Neural cell (in vitro differentiated cells): Measurements from ENCODE around the gene KRTAP4-7. TPM values are rescaled to one million over a fixed set of nuclear protein-coding genes. Genes with fewer than 3 reads are reported as not detected.

ENCODE experiments used
- H2AFZ ChIP-seq: fragments of 200-600, 300-800 bp; sonication (generic), shearing (Covaris generic); 2 replicates; pipeline ENCODE4 v1.6.0; 2014; ENCODE audit warnings: low read depth, mild to moderate bottlenecking, antibody characterized with exemption, low read length, moderate library complexity
- H3F3A ChIP-seq: fragments of 200-600 bp; shearing (Covaris generic); 2 replicates; pipeline ENCODE4 v1.6.1; 2016; ENCODE audit warnings: mild to moderate bottlenecking, moderate library complexity, mixed read lengths, antibody characterized with exemption, low read length; ENCODE audit not compliant: insufficient read depth, poor library complexity, severe bottlenecking
- H3K27ac ChIP-seq: fragments of 200-600, 300-800 bp; sonication (generic), shearing (Covaris generic); 2 replicates; pipeline ENCODE4 v1.5.1; 2014; ENCODE audit warnings: mild to moderate bottlenecking, low read length, moderate library complexity
- H3K27me3 ChIP-seq: fragments of 300-800, 200-600 bp; sonication (generic), shearing (Covaris generic); 2 replicates; pipeline ENCODE4 v1.6.0; 2014; ENCODE audit warnings: mild to moderate bottlenecking, low read depth, low read length, moderate library complexity; ENCODE audit not compliant: insufficient read depth
- H3K36me3 ChIP-seq: fragments of 300-800, 200-600 bp; sonication (generic), shearing (Covaris generic); 2 replicates; pipeline ENCODE4 v1.5.1; 2014; ENCODE audit warnings: mild to moderate bottlenecking, antibody characterized with exemption, low read length, moderate library complexity; ENCODE audit not compliant: insufficient read depth
- H3K4me2 ChIP-seq: fragments of 300-800, 200-600 bp; sonication (generic), shearing (Covaris generic); 2 replicates; pipeline ENCODE4 v1.6.0; 2014; ENCODE audit warnings: mild to moderate bottlenecking, low read length
- H3K4me3 ChIP-seq: fragments of 300-800, 200-600 bp; sonication (generic), shearing (Covaris generic); 2 replicates; pipeline ENCODE4 v1.5.1; 2014; ENCODE audit warnings: mild to moderate bottlenecking, low read length, moderate library complexity
- H3K79me2 ChIP-seq: fragments of 200-600 bp; shearing (Covaris generic); replicated peaks from 2 replicates; pipeline ENCODE4 v1.6.0; 2014; ENCODE audit warnings: mild to moderate bottlenecking, low read length, moderate library complexity; ENCODE audit not compliant: insufficient read depth
- H3K9ac ChIP-seq: fragments of 300-800, 200-600 bp; sonication (generic), shearing (Covaris generic); 2 replicates; pipeline ENCODE4 v1.6.1; 2016; ENCODE audit warnings: mild to moderate bottlenecking, low read length, mixed read lengths
- H3K9me2 ChIP-seq: fragments of 200-600 bp; shearing (Covaris generic); 2 replicates; pipeline ENCODE4 v1.6.1; 2016; ENCODE audit warnings: mild to moderate bottlenecking, low read length, mixed read lengths; ENCODE audit not compliant: insufficient read depth
- H3K9me3 ChIP-seq: fragments of 200-600, 300-800 bp; sonication (generic), shearing (Covaris generic); 2 replicates; pipeline ENCODE4 v1.6.1; 2016; ENCODE audit warnings: mild to moderate bottlenecking, mixed run types, low read length, moderate library complexity, mixed read lengths
- H4K20me1 ChIP-seq: fragments of 200-600 bp; shearing (Covaris generic); 2 replicates; pipeline ENCODE4 v1.6.1; 2016; ENCODE audit warnings: mild to moderate bottlenecking, mixed run types; ENCODE audit not compliant: insufficient read depth
- EP300 ChIP-seq: fragments of 450-650 bp; conservative IDR thresholded peaks from 2 replicates; pipeline ENCODE4 v1.6.1; 2014; ENCODE audit warnings: antibody characterized with exemption, mild to moderate bottlenecking, moderate library complexity; ENCODE audit not compliant: poor library complexity, severe bottlenecking
- EZH2 ChIP-seq: fragments of 200-600, 300-800 bp; shearing (Covaris generic), sonication (generic); IDR thresholded peaks from 2 replicates; pipeline ENCODE4 v1.6.1; 2014; ENCODE audit warnings: antibody characterized with exemption, low read length, borderline replicate concordance, mild to moderate bottlenecking; ENCODE audit not compliant: insufficient read depth, poor library complexity, severe bottlenecking
- MXI1 ChIP-seq: fragments of 450-650 bp; conservative IDR thresholded peaks from 2 replicates; pipeline ENCODE4 v1.6.1; 2014; ENCODE audit warnings: antibody characterized with exemption, mild to moderate bottlenecking; ENCODE audit not compliant: poor library complexity, severe bottlenecking
- POLR2AphosphoS5 ChIP-seq: IDR thresholded peaks from 2 replicates; pipeline ENCODE4 v1.6.1; 2012
- RAD21 ChIP-seq: fragments of 450-650 bp; conservative IDR thresholded peaks from 2 replicates; pipeline ENCODE4 v1.6.1; 2014; ENCODE audit warnings: antibody characterized with exemption, mild to moderate bottlenecking, moderate library complexity
- REST ChIP-seq: IDR thresholded peaks from 2 replicates; pipeline ENCODE4 v1.6.1; 2012; ENCODE audit warnings: borderline replicate concordance
- SMC3 ChIP-seq: fragments of 450-650 bp; conservative IDR thresholded peaks from 2 replicates; pipeline ENCODE4 v1.6.1; 2014; ENCODE audit warnings: antibody characterized with exemption, mild to moderate bottlenecking, moderate library complexity; ENCODE audit not compliant: poor library complexity
- TAF1 ChIP-seq: IDR thresholded peaks from 2 replicates; pipeline ENCODE4 v1.6.1; 2012; ENCODE audit warnings: low read depth
- polyA plus RNA-seq: library from polyadenylated mRNA; depleted of rRNA; stranded (reverse); fragments of >200 nt; gene quantifications from 2 replicates; pipeline ENCODE4 v1.2.3, GENCODE V29; 2014
- TF ChIP-seq, protein P1 (sequence below): fragments of 450-650 bp; IDR thresholded peaks from 2 replicates; pipeline ENCODE4 v1.5.1; 2014; ENCODE audit warnings: antibody characterized with exemption, mild to moderate bottlenecking, moderate library complexity; ENCODE audit not compliant: poor library complexity, severe bottlenecking

KRTAP4-7 gene
- polyA plus RNA-seq, 1 donor from 2014 or later = not detected

- H4K20me1 ChIP-seq = no peaks in the 10 kb centered on the region
These were observed 27.4 kb downstream of the KRTAP4-7 start for GRCh38 chr17:41111151-41111885.

GRCh38 chr17:41116297-41116696 lies 32.3 kb downstream of the KRTAP4-7 start:
- H2AFZ ChIP-seq = no peak overlapping the region
- no peaks in the 10 kb centered on the region for H3K27me3 ChIP-seq
- H3K4me3 ChIP-seq = no peak overlapping the region
- H3F3A ChIP-seq = no peaks in the 10 kb centered on the region
- H3K9ac ChIP-seq = no peak overlapping the region
- no peaks in the 10 kb centered on the region for H3K79me2 ChIP-seq
- no peaks in the 10 kb centered on the region for H4K20me1 ChIP-seq
- H3K36me3 ChIP-seq = no peaks in the 10 kb centered on the region
- no peak overlapping the region for H3K27ac ChIP-seq
- no peak overlapping the region for H3K4me2 ChIP-seq
- no peaks in the 10 kb centered on the region for H3K9me2 ChIP-seq
- H3K9me3 ChIP-seq = no peaks in the 10 kb centered on the region
- TF ChIP-seq EZH2 (no peak), MXI1 (no peak), EP300 (no peak), SMC3 (no peak), REST (no peak)
- TF ChIP-seq, protein P1, sequence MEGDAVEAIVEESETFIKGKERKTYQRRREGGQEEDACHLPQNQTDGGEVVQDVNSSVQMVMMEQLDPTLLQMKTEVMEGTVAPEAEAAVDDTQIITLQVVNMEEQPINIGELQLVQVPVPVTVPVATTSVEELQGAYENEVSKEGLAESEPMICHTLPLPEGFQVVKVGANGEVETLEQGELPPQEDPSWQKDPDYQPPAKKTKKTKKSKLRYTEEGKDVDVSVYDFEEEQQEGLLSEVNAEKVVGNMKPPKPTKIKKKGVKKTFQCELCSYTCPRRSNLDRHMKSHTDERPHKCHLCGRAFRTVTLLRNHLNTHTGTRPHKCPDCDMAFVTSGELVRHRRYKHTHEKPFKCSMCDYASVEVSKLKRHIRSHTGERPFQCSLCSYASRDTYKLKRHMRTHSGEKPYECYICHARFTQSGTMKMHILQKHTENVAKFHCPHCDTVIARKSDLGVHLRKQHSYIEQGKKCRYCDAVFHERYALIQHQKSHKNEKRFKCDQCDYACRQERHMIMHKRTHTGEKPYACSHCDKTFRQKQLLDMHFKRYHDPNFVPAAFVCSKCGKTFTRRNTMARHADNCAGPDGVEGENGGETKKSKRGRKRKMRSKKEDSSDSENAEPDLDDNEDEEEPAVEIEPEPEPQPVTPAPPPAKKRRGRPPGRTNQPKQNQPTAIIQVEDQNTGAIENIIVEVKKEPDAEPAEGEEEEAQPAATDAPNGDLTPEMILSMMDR = no peak

More at GRCh38 chr17:41111151-41111885, 27.4 kb downstream of the KRTAP4-7 start:
- Histone ChIP-seq H3K9ac (no peak overlapping the region), H3K9me2 (no peaks in the 10 kb centered on the region), H3K27me3 (no peaks in the 10 kb centered on the region), H3K4me3 (no peak overlapping the region), H3K9me3 (no peaks in the 10 kb centered on the region), H3K4me2 (no peak overlapping the region), H2AFZ (no peak overlapping the region), H3K36me3 (no peaks in the 10 kb centered on the region), H3K27ac (no peak overlapping the region), H3F3A (no peaks in the 10 kb centered on the region), H3K79me2 (no peaks in the 10 kb centered on the region)
- TF ChIP-seq REST (no peak), MXI1 (no peak), TAF1 (no peak), POLR2AphosphoS5 (no peak), SMC3 (no peak), EZH2 (no peak), EP300 (no peak), RAD21 (no peak)
- TF ChIP-seq, protein P1 = no peak
